Activated T-helper 1 cell treated with anti-CD3 and anti-CD28 coated beads, Interleukin-12 subunit alpha, Interleukin-12 subunit beta, Interleukin-2, Interleukin-4 antibody, amounts not matched to agents 30 ng/mL and 10 ng/mL and 1 ng/mL, durations not matched to agents 14 hours and 24 hours and 36 hours (primary cell): ENCODE data around the gene ANKH. TPM values are rescaled to one million over a fixed set of nuclear protein-coding genes. Genes with fewer than 3 reads are reported as not detected.
"Not testable (repeated sequence)": the region's sequence is repeated elsewhere in the genome, so short reads cannot be mapped to it uniquely, and the experiment has no call there.

Experiments
- DNase-seq: peaks from one replicate; pipeline ENCODE4 v3.0.0; 2021; ENCODE audit warnings: low spot score
- H3K27ac Mint-ChIP-seq: one replicate; pipeline ENCODE4 v1.8.0; 2021; ENCODE audit warnings: mild to moderate bottlenecking, mixed read lengths
- H3K27me3 Mint-ChIP-seq: one replicate; pipeline ENCODE4 v1.8.0; 2022; ENCODE audit warnings: mild to moderate bottlenecking, moderate library complexity, mixed read lengths; ENCODE audit not compliant: insufficient read depth
- H3K36me3 Mint-ChIP-seq: one replicate; pipeline ENCODE4 v1.8.0; 2021; ENCODE audit warnings: low read depth, mixed read lengths
- H3K4me1 Mint-ChIP-seq: one replicate; pipeline ENCODE4 v1.8.0; 2021; ENCODE audit warnings: low read depth, mixed read lengths
- H3K4me3 Mint-ChIP-seq: one replicate; pipeline ENCODE4 v1.8.0; 2021; ENCODE audit warnings: mild to moderate bottlenecking, moderate library complexity, mixed read lengths
- H3K9me3 Mint-ChIP-seq: one replicate; pipeline ENCODE4 v1.8.0; 2021; ENCODE audit warnings: mixed read lengths
- intact Hi-C: fragments of 100-400 bp; cut with micrococcal nuclease; formaldehyde crosslinking; loops from one replicate; pipeline ENCODE4 v1.15.1; 2024
- total RNA-seq: library from RNA; stranded (reverse); gene quantifications from 2 replicates; pipeline ENCODE4 v1.2.3, GENCODE V29; 2022

Gene ANKH
- total RNA-seq, 1 donor from 2014 or later, result 35.6 TPM

GRCh38 chr5:14879937-14880589 is 8.5 kb upstream of the ANKH start:
- H3K36me3 Mint-ChIP-seq, result no peaks in the 10 kb centered on the region
- no peaks in the 10 kb centered on the region for H3K4me1 Mint-ChIP-seq
- no peak overlapping the region for H3K27ac Mint-ChIP-seq
- no peaks in the 10 kb centered on the region for H3K9me3 Mint-ChIP-seq
- no peak for DNase-seq
- no peak overlapping the region for H3K4me3 Mint-ChIP-seq
- peaks cover 23% of the 10 kb centered on the region for H3K27me3 Mint-ChIP-seq
- intact Hi-C loops, result loop anchor here (10.0 kb wide), 1 partner anchor 735 kb away; the partner anchor contains the start of gene TRIO

- DNase-seq, result no peak
- intact Hi-C loops, result loop anchor here (10.0 kb wide), 1 partner anchor 735 kb away; the partner anchor contains the start of gene TRIO
- Mint-ChIP-seq H3K9me3 (no peaks in the 10 kb centered on the region), H3K27ac (no peak overlapping the region), H3K4me1 (no peaks in the 10 kb centered on the region), H3K36me3 (no peaks in the 10 kb centered on the region), H3K27me3 (peaks cover 23% of the 10 kb centered on the region), H3K4me3 (no peak overlapping the region)
These were observed 7.8 kb upstream of the ANKH start for GRCh38 chr5:14879393-14879792.

- intact Hi-C loops, result loop anchor here (10.0 kb wide), 1 partner anchor 733 kb away; the partner anchor contains the start of gene TRIO
- H3K36me3 Mint-ChIP-seq, H3K4me3 Mint-ChIP-seq, H3K9me3 Mint-ChIP-seq, DNase-seq, H3K27ac Mint-ChIP-seq, H3K4me1 Mint-ChIP-seq: not testable (repeated sequence)
- peaks cover 25% of the 10 kb centered on the region for H3K27me3 Mint-ChIP-seq
These were observed 6.6 kb upstream of the ANKH start for GRCh38 chr5:14878192-14878591.

GRCh38 chr5:14876095-14876494 is 4.5 kb upstream of the ANKH start:
- Mint-ChIP-seq H3K27ac (no peak overlapping the region), H3K9me3 (no peaks in the 10 kb centered on the region), H3K4me1 (no peaks in the 10 kb centered on the region), H3K36me3 (no peaks in the 10 kb centered on the region), H3K4me3 (no peak overlapping the region), H3K27me3 (peaks cover 26% of the 10 kb centered on the region)
- DNase-seq, result no peak
- intact Hi-C loops, result loop anchor here (10.0 kb wide), 1 partner anchor 731 kb away; the partner anchor contains the start of gene TRIO

GRCh38 chr5:14873790-14874189 is 2.2 kb upstream of the ANKH start:
- Mint-ChIP-seq H3K36me3 (peaks cover 5% of the 10 kb centered on the region), H3K4me1 (peaks cover 23% of the 10 kb centered on the region), H3K4me3 (peak overlapping the region; percentile 47), H3K27me3 (peaks cover 26% of the 10 kb centered on the region), H3K27ac (peak overlapping the region; percentile 41), H3K9me3 (no peaks in the 10 kb centered on the region)
- DNase-seq, result no peak
- intact Hi-C loops, result loop anchor here (5.0 to 10.0 kb wide), 2 partner anchors 456 to 729 kb away; partner anchors contain the start of gene TRIO

GRCh38 chr5:14873093-14873492 is 1.5 kb upstream of the ANKH start:
- DNase-seq, result no peak
- Mint-ChIP-seq H3K36me3 (peaks cover 6% of the 10 kb centered on the region), H3K4me3 (no peak overlapping the region)

GRCh38 chr5:14872070-14872989 is 752 bp upstream of the ANKH start:
- Mint-ChIP-seq H3K9me3 (no peaks in the 10 kb centered on the region), H3K4me3 (peak overlapping the region; percentile 91), H3K27me3 (peaks cover 25% of the 10 kb centered on the region), H3K27ac (peak overlapping the region; percentile 91), H3K4me1 (peaks cover 24% of the 10 kb centered on the region), H3K36me3 (peaks cover 9% of the 10 kb centered on the region)
- intact Hi-C loops, result loop anchor here (1.0 to 10.0 kb wide), 4 partner anchors 131 to 728 kb away; partner anchors contain the start of gene TRIO
- peak; percentile 37 for DNase-seq

More at GRCh38 chr5:14873093-14873492, 1.5 kb upstream of the ANKH start:
- H3K4me1 Mint-ChIP-seq, result peaks cover 24% of the 10 kb centered on the region
- no peak overlapping the region for H3K27ac Mint-ChIP-seq
- H3K9me3 Mint-ChIP-seq, result no peaks in the 10 kb centered on the region
- peaks cover 26% of the 10 kb centered on the region for H3K27me3 Mint-ChIP-seq
- intact Hi-C loops, result loop anchor here (5.0 to 10.0 kb wide), 2 partner anchors 456 to 728 kb away; partner anchors contain the start of gene TRIO

GRCh38 chr5:14870337-14871213 is 1.0 kb downstream of the ANKH start:
- Mint-ChIP-seq H3K9me3 (no peaks in the 10 kb centered on the region), H3K27ac (peak overlapping the region; percentile 94), H3K27me3 (peaks cover 14% of the 10 kb centered on the region), H3K36me3 (peaks cover 9% of the 10 kb centered on the region), H3K4me1 (peaks cover 24% of the 10 kb centered on the region), H3K4me3 (peak overlapping the region; percentile 97)
- peak; percentile 25 for DNase-seq
- intact Hi-C loops, result loop anchor here (1.0 to 10.0 kb wide), 8 partner anchors 56 to 726 kb away; partner anchors contain the start of genes OTULIN and TRIO

GRCh38 chr5:14869668-14870164 is 1.9 kb downstream of the ANKH start:
- DNase-seq, result no peak
- peaks cover 13% of the 10 kb centered on the region for H3K27me3 Mint-ChIP-seq

GRCh38 chr5:14869233-14869632 is 2.3 kb downstream of the ANKH start:
- peak overlapping the region; percentile 97 for H3K4me3 Mint-ChIP-seq
- H3K4me1 Mint-ChIP-seq, result peaks cover 24% of the 10 kb centered on the region
- no peak overlapping the region for H3K27ac Mint-ChIP-seq
- peaks cover 11% of the 10 kb centered on the region for H3K27me3 Mint-ChIP-seq
- H3K36me3 Mint-ChIP-seq, result peaks cover 9% of the 10 kb centered on the region
- DNase-seq, result no peak
- intact Hi-C loops, result no loop called here
- no peaks in the 10 kb centered on the region for H3K9me3 Mint-ChIP-seq

More at GRCh38 chr5:14869668-14870164, 1.9 kb downstream of the ANKH start:
- Mint-ChIP-seq H3K4me1 (peaks cover 24% of the 10 kb centered on the region), H3K27ac (peak overlapping the region; percentile 94), H3K36me3 (peaks cover 9% of the 10 kb centered on the region), H3K4me3 (peak overlapping the region; percentile 97), H3K9me3 (no peaks in the 10 kb centered on the region)
- intact Hi-C loops, result loop anchor here (1.0 to 10.0 kb wide), 5 partner anchors 60 to 725 kb away; partner anchors contain the start of genes OTULIN and TRIO

GRCh38 chr5:14868771-14869170 is 2.8 kb downstream of the ANKH start:
- Mint-ChIP-seq H3K4me1 (peaks cover 24% of the 10 kb centered on the region), H3K9me3 (no peaks in the 10 kb centered on the region), H3K36me3 (peaks cover 9% of the 10 kb centered on the region), H3K4me3 (no peak overlapping the region), H3K27ac (no peak overlapping the region), H3K27me3 (peaks cover 10% of the 10 kb centered on the region)
- no peak for DNase-seq
- intact Hi-C loops, result no loop called here
